ENCODE results near the gene KCND3.

- TF ChIP-seq POLR2A (IDR thresholded peaks at IDR 0.05) = no peak
- TF ChIP-seq CTCF (IDR thresholded peaks at IDR 0.05) = no peak
These were observed 249.3 kb downstream of the KCND3 start for GRCh38 chr1:111739925-111740765.
